Testis (tissue), 2 donors: ENCODE measurements around the gene METTL22.

Experiments used
- POLR2A ChIP-seq: fragments of 450-650 bp; IDR thresholded peaks from one replicate; pipeline ENCODE4 v1.6.1; 2017; ENCODE audit warnings: antibody characterized with exemption, mild to moderate bottlenecking, moderate library complexity
- TF ChIP-seq, protein P1 (sequence below), 3 experiments: fragments of 450-650 bp in 2 of 3; fragments of 200-600 bp in 1 of 3; sonication (generic) in 1 of 3; IDR thresholded peaks; one replicate each; pipeline ENCODE4 v1.5.1; 2016 to 2019; ENCODE audit warnings: antibody characterized with exemption in 3 of 3, mild to moderate bottlenecking in 2 of 3, moderate library complexity in 1 of 3

DNA sequence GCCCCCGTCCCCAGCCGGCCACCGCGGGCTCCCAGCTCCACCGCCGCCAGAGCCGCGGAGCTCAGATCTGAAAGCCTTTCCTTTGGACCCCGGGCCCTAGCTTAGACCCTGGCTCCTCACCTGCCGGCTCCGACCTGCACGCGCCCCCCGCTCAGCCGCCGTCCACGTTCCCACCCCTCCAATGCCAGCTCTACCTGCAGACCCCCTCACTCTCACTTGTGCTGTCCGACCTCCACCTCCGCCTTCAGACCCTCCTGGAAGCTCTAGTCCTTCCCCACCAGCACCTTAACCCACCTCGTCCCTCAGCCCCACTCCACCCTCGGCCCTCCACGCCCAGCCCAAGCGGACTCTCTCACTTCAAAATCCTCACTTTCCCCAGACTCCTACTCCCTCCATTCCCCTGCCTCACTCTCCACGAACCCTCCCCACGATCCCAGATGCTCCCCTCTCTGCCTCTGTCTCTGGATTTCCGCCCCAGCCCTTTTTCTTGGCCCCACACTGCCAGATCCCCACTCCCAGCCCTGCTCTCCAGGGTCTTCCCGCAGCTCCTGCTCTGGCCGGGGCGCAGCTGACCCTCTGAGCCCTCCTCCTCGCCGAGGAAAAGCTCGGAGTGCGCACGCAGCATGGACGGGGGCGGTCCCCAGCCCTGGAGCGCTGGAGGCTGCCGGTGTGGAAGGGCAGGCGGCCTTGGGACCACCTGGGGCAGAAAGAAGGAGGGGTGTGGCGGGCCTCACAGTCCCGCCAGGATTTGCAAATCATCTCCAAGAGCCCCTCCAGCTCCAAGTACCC, 31.4 kb upstream of the METTL22 start, which contains the start of gene TMEM114:
- TF ChIP-seq POLR2A = no peak
- TF ChIP-seq, protein P1, sequence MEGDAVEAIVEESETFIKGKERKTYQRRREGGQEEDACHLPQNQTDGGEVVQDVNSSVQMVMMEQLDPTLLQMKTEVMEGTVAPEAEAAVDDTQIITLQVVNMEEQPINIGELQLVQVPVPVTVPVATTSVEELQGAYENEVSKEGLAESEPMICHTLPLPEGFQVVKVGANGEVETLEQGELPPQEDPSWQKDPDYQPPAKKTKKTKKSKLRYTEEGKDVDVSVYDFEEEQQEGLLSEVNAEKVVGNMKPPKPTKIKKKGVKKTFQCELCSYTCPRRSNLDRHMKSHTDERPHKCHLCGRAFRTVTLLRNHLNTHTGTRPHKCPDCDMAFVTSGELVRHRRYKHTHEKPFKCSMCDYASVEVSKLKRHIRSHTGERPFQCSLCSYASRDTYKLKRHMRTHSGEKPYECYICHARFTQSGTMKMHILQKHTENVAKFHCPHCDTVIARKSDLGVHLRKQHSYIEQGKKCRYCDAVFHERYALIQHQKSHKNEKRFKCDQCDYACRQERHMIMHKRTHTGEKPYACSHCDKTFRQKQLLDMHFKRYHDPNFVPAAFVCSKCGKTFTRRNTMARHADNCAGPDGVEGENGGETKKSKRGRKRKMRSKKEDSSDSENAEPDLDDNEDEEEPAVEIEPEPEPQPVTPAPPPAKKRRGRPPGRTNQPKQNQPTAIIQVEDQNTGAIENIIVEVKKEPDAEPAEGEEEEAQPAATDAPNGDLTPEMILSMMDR (IDR thresholded peaks at IDR 0.05) = no peak
